Measurements from ENCODE around the gene POLR2E.

Gene POLR2E

DNA sequence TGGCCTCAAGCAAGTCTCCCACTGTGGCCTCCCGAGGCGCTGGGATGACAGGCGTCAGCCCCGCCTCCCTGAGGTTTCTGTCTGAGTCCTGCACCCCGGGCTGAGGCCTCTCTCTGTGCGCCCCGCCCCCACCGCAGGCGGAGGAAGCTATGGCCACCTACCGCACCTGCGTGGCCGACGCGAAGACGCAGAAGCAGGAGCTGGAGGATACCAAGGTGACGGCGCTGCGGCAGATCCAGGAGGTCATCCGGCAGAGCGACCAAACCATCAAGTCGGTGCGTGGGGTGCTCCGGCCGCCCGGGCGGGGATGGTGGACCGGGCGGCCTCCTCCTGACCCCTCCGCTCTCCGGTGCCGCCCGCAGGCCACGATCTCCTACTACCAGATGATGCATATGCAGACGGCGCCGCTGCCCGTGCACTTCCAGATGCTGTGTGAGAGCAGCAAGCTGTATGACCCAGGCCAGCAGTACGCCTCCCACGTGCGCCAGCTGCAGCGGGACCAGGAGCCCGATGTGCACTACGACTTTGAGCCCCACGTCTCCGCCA is 15.5 kb downstream of the POLR2E start:
- Histone ChIP-seq H3K9ac (ENCODE audit: insufficient read length) (no peak overlapping the region), H3K9me3 (ENCODE audit: low read depth, low read length) (no peaks in the 10 kb centered on the region), H3K4me3 (no peak overlapping the region), H3K36me3 (ENCODE audit: insufficient read depth, low read length) (no peaks in the 10 kb centered on the region), H3K27ac (no peak overlapping the region)
- DNase-seq (ENCODE audit: low read depth, low spot score): no peak
- TF ChIP-seq FOXP2 (optimal IDR thresholded peaks at IDR 0.05; ENCODE audit: control extremely low read depth, extremely low read length, insufficient read depth) (no peak), EZH2 (IDR thresholded peaks at IDR 0.05) (no peak), POLR2AphosphoS5 (IDR thresholded peaks at IDR 0.05; ENCODE audit: borderline replicate concordance, low read depth, low read length) (no peak)

DNA sequence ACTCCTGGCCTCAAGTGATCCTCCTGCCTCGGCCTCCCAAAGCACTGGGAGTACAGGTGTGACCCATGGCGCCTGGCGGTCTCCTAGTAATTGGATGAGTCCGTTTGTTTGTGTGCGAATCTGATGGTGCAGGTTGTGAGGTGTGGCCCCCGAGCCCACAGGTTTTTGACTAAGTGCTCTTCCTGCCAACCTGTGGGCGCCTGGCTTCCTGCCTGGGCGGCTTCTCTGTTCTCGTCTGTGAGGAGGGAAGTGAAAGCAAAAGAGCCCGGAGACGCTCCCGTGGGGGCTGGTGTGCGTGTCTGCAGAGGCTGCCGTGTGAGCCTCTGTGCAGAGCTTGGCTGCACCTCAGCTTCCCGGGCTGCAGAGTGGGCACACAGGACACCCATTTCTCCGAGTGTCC is 18.2 kb downstream of the POLR2E start:
- Histone ChIP-seq H3K9ac (ENCODE audit: insufficient read length) (no peak overlapping the region), H3K9me3 (ENCODE audit: low read depth, low read length) (no peaks in the 10 kb centered on the region), H3K36me3 (ENCODE audit: insufficient read depth, low read length) (no peaks in the 10 kb centered on the region), H3K27ac (no peak overlapping the region), H3K4me3 (no peak overlapping the region)
- TF ChIP-seq POLR2AphosphoS5 (IDR thresholded peaks at IDR 0.05; ENCODE audit: borderline replicate concordance, low read depth, low read length): no peak
- TF ChIP-seq FOXP2 (optimal IDR thresholded peaks at IDR 0.05; ENCODE audit: control extremely low read depth, extremely low read length, insufficient read depth): no peak
- no peak for TF ChIP-seq EZH2 (IDR thresholded peaks at IDR 0.05)
- no peak for DNase-seq (ENCODE audit: low read depth, low spot score)

DNA sequence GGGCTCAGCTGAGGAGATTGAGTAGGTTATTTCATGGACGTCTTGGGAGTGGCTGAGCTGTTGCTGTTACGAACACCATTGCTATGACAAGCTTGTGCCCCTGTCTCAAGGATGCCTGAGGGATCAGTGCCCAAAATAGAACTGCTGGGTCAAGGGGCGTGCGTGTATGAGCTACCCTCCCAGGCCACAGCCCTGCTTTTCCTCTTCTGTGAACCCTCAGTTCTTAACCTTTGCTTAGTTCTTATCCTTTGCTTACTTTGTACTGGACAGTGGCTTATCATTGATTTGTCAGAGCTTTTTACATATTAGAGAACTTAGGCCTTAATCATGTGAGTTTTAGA is 19.2 kb downstream of the POLR2E start:
- no peaks in the 10 kb centered on the region for H3K9me3 ChIP-seq (ENCODE audit: low read depth, low read length)
- TF ChIP-seq EZH2 (IDR thresholded peaks at IDR 0.05) (no peak), POLR2AphosphoS5 (IDR thresholded peaks at IDR 0.05; ENCODE audit: borderline replicate concordance, low read depth, low read length) (no peak), FOXP2 (optimal IDR thresholded peaks at IDR 0.05; ENCODE audit: control extremely low read depth, extremely low read length, insufficient read depth) (no peak)
- no peak overlapping the region for H3K9ac ChIP-seq (ENCODE audit: insufficient read length)
- H3K27ac ChIP-seq: no peak overlapping the region
- no peaks in the 10 kb centered on the region for H3K36me3 ChIP-seq (ENCODE audit: insufficient read depth, low read length)
- no peak for DNase-seq (ENCODE audit: low read depth, low spot score)
- H3K4me3 ChIP-seq: no peak overlapping the region

DNA sequence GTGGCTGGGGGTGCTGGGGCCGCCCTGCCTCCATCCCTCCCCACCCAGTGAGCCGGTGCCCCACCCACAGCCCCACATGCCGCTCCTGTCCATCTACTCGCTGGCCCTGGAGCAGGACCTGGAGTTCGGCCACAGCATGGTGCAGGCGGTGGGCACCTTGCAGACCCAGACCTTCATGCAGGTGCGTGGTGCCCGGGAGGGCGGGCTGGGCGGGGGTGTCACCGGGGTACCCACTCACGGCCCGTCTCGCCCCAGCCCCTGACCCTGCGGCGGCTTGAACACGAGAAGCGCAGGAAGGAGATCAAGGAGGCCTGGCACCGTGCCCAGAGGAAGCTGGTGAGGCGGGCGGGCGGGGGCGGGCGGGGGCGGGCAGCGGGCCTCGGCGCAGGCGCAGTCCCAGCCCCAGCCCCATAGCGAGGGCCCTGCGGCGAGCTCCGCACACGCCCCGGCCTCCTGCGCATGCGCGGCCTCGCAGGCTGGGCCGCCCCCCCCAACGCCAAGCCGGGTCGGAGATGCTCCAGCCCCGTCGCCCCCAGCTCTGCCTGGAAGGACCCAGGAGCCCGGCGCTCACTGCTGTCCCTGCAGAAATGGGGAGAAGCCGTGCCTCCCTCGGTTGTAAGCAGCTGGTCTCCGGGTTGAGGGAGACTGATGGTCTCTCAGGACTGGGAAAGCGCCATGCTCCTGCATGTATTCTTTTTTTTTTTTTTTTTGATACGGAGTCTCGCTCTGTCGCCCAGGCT is 20.5 kb downstream of the POLR2E start:
- Histone ChIP-seq H3K4me3 (peak overlapping the region; percentile 78), H3K27ac (no peak overlapping the region), H3K36me3 (ENCODE audit: insufficient read depth, low read length) (no peaks in the 10 kb centered on the region), H3K9me3 (ENCODE audit: low read depth, low read length) (no peaks in the 10 kb centered on the region), H3K9ac (ENCODE audit: insufficient read length) (no peak overlapping the region)
- DNase-seq (ENCODE audit: low read depth, low spot score): no peak
- peak; percentile 74; the same call in 1 of the 2 replicates for TF ChIP-seq POLR2AphosphoS5 (IDR thresholded peaks at IDR 0.05; ENCODE audit: borderline replicate concordance, low read depth, low read length)
- no peak for TF ChIP-seq EZH2 (IDR thresholded peaks at IDR 0.05)

DNA sequence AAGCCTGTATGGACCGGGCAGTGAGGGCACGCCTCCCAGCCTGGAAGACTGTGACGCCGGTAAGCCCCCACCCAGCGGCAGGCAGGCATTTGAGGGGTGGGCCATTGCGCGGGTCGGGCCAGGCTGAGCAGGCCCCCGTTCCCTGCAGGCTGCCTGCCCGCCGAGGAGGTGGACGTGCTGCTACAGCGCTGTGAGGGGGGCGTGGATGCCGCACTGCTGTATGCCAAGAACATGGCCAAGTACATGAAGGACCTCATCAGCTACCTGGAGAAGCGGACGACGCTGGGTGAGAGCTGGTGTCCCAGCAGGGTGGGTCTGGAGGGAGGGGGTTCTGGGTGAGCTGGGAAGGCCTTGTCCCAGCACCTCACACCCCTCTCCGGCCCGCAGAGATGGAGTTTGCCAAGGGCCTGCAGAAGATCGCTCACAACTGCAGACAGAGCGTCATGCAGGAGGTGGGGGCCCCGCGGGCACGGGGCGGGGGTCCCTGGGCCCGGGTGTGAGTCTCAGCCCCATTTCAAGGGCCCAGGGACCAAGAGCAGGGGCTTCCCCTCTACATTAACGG is 21.1 kb downstream of the POLR2E start:
- no peak for TF ChIP-seq EZH2 (IDR thresholded peaks at IDR 0.05)
- no peak for TF ChIP-seq POLR2AphosphoS5 (IDR thresholded peaks at IDR 0.05; ENCODE audit: borderline replicate concordance, low read depth, low read length)
- TF ChIP-seq FOXP2 (optimal IDR thresholded peaks at IDR 0.05; ENCODE audit: control extremely low read depth, extremely low read length, insufficient read depth): no peak
- Histone ChIP-seq H3K4me3 (peak overlapping the region; percentile 67), H3K27ac (no peak overlapping the region), H3K9ac (ENCODE audit: insufficient read length) (no peak overlapping the region), H3K9me3 (ENCODE audit: low read depth, low read length) (no peaks in the 10 kb centered on the region), H3K36me3 (ENCODE audit: insufficient read depth, low read length) (no peaks in the 10 kb centered on the region)
- no peak for DNase-seq (ENCODE audit: low read depth, low spot score)

DNA sequence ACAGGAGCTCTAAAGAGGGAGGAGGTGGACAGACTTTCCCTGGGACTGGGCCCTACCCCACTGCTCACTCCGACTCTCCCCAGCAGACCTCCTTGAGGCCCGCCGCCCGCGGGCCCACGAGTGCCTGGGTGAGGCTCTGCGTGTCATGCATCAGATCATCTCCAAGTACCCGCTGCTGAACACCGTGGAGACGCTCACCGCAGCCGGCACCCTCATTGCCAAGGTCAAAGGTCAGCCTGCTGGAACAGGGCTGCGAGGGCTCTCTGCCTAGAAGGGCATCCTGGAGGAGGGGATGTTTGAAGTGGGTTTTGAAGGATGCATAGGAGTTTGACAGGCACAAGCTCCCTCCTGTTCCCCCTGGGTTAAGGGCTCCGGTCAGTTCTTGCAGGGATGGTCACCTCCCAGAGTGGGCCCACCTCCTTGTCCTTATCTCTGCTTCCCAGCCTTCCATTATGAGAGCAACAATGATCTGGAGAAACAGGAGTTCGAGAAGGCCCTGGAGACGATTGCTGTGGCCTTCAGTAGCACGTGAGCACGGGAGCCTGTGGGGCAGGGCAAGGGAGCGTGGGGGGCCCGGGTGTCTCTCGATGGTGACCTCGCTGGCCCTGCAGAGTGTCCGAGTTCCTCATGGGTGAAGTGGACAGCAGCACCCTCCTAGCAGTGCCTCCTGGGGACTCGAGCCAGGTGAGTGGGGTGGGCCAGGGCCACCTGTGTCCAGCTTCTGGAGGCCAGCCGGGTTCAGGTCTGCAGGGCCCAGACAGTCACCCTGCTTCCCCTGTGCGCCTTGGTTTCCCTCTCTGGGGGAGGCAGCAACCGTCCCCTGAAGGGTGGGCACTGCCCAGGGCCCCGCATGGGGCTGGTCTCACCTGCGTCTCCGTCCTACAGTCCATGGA is 21.9 kb downstream of the POLR2E start:
- Histone ChIP-seq H3K27ac (no peak overlapping the region), H3K9me3 (ENCODE audit: low read depth, low read length) (no peaks in the 10 kb centered on the region), H3K36me3 (ENCODE audit: insufficient read depth, low read length) (no peaks in the 10 kb centered on the region), H3K9ac (ENCODE audit: insufficient read length) (no peak overlapping the region), H3K4me3 (no peak overlapping the region)
- TF ChIP-seq EZH2 (IDR thresholded peaks at IDR 0.05): no peak
- TF ChIP-seq POLR2AphosphoS5 (IDR thresholded peaks at IDR 0.05; ENCODE audit: borderline replicate concordance, low read depth, low read length): no peak
- no peak for TF ChIP-seq FOXP2 (optimal IDR thresholded peaks at IDR 0.05; ENCODE audit: control extremely low read depth, extremely low read length, insufficient read depth)
- no peak for DNase-seq (ENCODE audit: low read depth, low spot score)

DNA sequence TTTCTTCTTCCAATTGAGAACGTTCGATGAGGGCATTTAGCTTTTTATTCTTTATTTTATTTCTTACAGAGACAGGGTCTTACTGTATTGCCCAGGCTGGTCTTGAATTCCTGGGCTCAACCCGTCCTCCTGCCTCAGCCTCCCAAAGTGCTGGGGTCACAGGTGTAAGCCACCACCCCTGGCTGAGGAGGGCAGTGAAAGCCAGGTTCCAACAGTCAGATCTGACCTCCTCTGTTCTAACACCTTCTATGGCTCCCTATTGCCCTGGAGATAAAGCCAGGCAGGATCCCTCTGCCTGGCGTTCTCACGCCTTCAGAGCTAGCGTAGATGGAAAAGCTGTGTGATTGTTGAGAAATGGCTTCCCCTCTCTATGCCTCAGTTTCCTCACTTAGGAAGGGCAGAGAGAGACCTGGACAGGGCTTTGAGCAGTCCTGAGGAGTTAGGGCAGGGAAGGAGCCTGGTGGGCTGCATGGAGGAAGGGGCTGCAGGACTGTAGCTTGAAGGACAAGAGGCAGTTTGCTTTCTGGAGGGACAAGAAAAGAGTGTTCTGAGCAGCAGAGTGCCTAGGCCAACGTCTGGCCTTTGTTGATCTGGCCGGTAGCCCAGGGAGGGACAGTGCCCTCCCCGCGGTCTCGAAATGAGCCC is 22.7 kb downstream of the POLR2E start:
- TF ChIP-seq POLR2AphosphoS5 (IDR thresholded peaks at IDR 0.05; ENCODE audit: borderline replicate concordance, low read depth, low read length) (no peak), FOXP2 (optimal IDR thresholded peaks at IDR 0.05; ENCODE audit: control extremely low read depth, extremely low read length, insufficient read depth) (no peak), EZH2 (IDR thresholded peaks at IDR 0.05) (no peak)
- no peak overlapping the region for H3K4me3 ChIP-seq
- no peak for DNase-seq (ENCODE audit: low read depth, low spot score)
- H3K9me3 ChIP-seq (ENCODE audit: low read depth, low read length): no peaks in the 10 kb centered on the region
- H3K27ac ChIP-seq: no peak overlapping the region
- no peaks in the 10 kb centered on the region for H3K36me3 ChIP-seq (ENCODE audit: insufficient read depth, low read length)
- no peak overlapping the region for H3K9ac ChIP-seq (ENCODE audit: insufficient read length)

Measured in SK-N-MC (cell line).